ENCODE results near the gene RABAC1.
"Not testable (repeated sequence)": the region's sequence is repeated elsewhere in the genome, so short reads cannot be mapped to it uniquely, and the experiment has no call there.

Gene RABAC1

DNA sequence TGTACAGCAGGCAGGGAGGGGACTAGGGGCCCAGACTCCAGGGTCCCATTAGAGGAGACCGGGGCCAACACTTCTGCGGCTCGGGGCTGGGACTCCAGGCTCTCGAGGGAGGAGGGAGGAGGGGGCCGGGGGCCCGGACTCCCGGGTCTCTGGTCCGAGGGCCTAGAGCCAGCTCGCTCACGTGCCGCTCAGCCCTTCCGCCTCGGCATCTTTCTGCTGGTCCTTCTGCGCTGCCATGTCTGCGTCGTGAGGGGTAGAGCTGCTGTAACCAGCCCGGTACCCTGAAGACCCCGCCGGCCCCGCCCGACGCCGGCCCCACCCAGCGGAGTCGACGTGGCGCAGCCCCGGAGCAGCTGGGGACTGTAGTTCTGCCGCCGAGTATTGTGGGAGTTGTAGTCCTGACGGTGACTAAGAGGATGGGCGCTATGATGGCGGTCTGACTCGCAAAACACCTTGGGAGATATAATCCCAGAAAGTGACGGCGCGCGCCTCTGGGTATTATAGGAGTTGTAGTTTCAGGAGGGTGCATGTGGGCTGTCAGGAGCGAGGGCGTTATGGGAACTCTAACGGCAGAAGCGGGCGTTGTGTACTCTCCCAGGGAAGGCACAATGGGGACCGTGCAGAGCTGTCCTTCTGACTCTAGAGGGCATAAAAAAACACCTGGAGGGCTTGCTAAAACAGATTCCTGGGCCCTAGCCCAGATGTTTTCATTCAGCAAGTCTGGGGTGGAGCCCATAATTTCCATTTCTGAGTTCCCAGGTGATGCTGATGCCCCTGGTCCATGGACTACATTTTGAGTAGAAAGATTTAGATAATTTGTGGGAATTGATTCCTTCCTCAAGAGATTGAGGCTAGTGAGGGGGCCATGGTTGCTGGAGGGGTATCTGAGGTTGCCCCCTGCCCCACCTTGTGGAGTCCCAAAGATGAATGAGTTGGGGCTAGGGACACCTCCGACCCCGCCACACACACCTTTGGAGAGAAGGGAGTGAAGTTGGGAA, at the start of gene RABAC1:
RABAC1 (minus strand) TSS at position 266 of the 998 bp plus-strand sequence; CDS start at position 237, 29 bp downstream.
- DNase-seq (ENCODE audit: insufficient read length, low spot score) = peak; percentile 96
- FAIRE-seq = peak; percentile 95

- FAIRE-seq (no peak), DNase-seq (ENCODE audit: insufficient read length, low spot score) (no peak)
Observed at GRCh38 chr19:42006569-42006968, 47.4 kb upstream of the RABAC1 start.

DNA sequence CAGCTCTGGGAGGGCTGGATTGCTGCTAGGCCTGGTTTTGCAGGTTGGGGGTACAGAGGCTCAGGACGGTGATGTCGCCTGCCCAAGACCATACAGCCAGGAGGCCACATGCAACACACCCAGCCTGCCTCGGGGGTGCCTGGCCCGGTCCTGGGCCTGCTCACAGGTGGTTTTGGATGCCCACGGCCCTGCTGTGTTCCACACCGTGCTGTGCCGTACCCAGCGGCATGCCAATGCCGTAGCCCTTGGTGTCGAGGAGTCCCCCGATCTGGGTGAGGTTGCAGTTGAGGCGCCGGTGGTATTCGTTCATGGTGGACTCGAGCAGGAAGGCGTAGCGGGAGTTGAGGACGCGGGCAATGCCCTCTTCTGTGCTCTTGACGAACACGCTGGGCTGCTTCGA, 46.4 kb upstream of the RABAC1 start:
- FAIRE-seq = no peak
- DNase-seq (ENCODE audit: insufficient read length, low spot score) = no peak

DNA sequence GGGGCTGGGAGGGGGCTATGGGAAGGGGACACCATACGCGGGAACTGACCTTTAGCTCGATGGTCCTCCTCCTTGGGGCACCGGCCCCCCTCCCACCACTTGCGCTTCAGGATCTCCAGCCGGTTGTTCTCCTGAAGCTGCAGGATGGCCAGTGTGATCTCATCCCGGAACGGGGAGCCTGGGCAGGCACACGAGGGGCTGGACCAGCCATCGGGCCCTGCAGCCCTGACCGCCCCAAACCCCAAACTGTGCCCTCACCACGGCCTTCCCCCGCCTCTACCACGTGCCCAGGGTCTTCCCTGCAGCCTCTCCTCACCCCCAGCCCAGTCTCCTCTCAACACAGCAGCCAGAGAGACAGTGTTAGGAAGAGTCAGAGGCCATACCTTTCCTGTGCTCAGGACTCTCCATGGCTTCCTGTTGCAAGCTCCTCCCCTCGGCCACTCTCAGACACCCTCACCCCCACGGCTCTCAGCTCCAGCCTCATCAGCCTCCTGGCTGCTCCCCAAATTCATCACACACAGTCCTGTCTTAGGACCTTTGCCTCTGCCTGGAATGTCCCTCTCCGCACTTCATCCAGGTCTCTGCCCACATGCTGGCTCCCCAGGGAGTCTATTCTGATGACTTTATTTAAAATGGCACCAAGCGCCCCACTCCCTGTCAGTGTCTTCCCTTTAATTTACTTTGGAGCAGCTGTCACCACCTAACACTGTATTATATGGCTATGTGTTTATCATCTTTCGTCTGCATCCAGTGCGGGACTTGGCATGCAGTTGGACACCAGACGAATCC, 44.6 kb upstream of the RABAC1 start:
- FAIRE-seq (no peak), DNase-seq (ENCODE audit: insufficient read length, low spot score) (no peak)

GRCh38 chr19:41999878-42000208, 40.7 kb upstream of the RABAC1 start:
- FAIRE-seq (no peak), DNase-seq (ENCODE audit: insufficient read length, low spot score) (no peak)

DNA sequence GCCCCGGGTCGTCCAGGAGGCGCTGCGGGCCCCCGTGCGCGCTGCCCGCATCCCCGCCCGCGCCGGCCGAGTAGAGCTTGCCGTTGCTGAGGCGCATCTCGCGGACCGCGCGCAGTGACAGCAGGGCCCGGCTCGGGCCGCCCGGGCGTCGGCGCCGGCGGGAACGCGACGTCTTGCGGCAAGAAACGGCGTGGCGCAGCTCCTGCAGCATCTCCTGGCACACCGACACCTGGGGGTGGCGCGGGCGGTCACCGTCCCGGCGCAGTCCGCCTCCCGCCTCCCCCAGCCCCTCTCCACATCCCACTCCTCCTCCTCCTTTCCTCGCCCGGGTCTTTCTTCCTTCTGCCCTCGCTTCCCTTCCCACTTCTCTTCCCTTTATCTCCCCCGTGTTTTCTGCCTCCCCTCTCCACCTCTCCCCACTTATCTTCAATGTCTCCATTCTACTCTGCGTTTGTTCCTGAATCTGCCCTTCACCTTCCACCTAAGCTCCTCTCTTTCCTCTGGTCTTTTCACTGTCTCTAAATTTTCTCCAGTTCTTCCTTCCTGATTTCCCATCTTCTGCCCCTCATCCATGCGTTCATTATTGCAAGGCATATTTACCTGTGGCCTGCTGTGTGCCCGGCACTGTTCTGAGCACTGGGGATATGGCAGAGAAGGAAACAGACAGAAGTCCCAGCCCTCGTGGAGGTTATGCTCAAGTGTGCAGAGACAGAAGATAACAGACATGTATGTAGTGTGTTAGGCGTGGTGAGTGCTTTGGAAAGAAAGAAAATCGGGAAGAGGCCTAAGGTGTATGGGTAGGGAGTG, 40.2 kb upstream of the RABAC1 start:
- FAIRE-seq = no peak
- DNase-seq (ENCODE audit: insufficient read length, low spot score) = no peak

DNA sequence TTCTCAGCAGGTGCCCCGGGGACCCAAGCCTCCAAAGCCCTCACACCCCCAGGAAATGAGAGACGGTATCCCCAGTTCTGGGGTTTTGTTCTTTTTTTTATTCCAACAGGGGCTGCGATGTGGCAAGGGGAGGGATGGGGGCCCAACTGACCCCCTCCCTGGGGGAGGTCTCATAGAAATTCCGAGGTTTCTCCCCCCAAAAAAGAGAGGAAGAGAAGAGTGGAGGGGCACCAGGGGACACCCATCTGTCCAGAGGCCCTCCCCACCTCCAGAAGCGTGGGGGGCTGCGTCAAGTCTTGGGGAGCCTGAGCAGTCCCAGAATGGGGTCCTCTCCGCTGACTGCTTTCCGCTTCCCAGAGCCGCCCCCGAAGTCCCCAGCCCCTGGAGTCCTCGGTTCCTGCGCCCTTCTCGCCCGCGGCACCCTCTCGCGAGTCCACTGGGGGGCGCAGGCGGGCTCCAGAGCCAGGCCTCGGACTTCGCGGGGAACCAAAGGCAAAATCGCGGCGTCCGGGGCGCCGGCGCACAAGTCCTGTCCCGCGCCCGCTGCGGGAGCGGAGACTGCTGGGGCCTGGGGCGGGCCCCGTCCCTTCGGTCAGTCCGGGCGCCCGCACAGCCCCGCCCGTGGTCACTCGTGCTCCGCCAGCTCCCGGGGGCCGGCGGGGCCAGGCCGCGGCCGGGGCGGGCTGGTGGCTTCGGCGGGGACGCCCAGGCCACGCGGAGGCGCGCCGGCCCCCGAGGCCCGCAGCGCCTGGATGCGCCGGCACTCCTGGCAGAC, 39.3 kb upstream of the RABAC1 start:
- peak; percentile 80 for DNase-seq (ENCODE audit: insufficient read length, low spot score)
- no peak for FAIRE-seq

DNA sequence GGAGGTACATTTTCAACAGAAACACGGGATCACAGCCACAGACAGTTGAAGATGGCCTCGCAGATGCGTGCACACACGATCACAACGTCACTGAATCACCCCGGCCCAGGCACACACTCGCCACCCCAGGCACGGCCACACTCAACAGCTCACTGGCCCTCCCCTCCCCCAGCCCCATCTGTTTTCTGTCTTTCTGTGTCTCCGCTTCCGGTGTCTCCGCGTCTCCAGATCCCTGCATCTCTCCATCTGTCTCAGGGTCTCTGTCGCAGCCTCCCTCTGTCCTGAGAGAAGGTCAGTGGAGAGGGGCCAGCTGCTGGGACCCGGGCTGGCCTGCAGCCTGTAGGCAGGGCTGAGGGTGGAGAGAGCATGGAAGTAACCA, 38.7 kb upstream of the RABAC1 start:
- DNase-seq (ENCODE audit: insufficient read length, low spot score) (no peak), FAIRE-seq (no peak)

DNA sequence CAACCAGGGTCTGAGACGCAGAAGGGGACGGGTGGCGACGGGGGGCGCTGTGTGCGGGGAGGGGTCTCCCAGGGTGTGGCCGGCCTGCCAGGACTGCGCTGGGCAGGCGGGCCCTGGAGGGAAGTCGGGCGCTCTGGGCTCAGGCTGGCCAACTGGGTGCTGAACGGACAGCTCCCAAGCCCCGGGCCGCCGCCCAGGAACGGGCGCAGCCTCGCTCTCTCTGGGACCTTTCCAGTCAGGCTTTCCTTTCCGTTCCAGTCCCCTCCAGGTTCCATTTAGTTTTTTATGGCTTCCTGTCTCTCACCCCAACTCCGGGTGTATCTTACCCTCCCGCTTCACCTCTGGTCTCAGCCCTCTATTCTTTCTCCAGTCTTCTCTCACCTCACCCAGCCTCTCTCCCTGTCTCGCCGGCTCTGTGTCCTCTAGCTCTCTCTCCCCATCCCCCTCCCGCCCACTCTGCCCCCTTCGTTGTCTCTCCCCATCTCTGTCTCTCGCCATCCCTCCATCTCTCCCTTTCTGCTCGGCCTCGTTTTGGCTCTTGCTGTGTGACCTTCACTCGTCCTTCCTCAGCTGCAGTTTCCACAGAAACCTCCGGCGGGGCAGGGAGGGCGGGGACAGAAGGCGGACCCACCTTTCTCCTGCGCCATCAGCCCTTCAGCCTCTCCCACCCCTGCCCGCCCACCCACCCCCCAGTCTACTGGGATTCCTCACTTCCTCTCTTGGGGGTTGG, 38.2 kb upstream of the RABAC1 start:
- FAIRE-seq = no peak
- DNase-seq (ENCODE audit: insufficient read length, low spot score) = peak; percentile 80

DNA sequence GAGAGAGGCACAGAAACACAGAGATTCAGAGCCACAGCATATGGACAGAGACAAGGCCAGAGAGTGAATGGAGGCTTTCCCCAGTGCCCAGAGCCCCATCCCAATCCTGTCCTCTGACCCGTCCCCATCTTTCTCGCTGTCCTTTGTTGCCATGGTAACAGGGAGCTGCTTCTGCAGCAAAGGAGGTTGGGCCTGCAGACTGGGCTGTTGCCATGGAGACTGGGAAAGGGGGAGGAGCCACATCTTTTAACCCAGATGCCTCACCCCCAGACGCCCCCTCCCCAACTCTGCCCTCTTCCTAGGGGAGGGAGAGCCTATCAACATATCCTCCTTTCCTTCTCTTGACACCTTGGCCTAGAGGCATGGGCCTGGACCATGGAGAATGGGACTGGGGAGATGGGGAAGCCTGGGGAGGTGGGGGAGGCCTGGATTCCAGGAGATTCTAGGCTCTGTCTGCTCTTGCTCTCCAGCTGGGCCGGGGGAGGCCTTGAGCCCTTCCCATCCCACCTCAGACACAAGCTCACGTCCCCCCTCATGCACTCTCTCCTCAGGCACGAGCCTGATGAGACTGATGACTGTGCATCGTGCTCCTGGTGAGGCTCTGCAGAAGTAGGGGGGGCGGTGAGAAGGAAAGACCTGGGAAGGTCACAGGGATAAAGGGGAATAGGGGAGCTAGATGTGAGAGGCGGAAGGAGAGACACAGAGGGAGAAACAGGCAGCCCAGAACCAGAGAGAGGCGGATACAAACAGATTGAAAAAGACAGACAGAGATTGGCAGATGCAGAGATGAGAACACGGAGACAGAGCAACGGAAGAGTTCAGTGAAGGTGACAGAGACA, 37.1 kb upstream of the RABAC1 start:
- DNase-seq (ENCODE audit: insufficient read length, low spot score) = no peak

DNA sequence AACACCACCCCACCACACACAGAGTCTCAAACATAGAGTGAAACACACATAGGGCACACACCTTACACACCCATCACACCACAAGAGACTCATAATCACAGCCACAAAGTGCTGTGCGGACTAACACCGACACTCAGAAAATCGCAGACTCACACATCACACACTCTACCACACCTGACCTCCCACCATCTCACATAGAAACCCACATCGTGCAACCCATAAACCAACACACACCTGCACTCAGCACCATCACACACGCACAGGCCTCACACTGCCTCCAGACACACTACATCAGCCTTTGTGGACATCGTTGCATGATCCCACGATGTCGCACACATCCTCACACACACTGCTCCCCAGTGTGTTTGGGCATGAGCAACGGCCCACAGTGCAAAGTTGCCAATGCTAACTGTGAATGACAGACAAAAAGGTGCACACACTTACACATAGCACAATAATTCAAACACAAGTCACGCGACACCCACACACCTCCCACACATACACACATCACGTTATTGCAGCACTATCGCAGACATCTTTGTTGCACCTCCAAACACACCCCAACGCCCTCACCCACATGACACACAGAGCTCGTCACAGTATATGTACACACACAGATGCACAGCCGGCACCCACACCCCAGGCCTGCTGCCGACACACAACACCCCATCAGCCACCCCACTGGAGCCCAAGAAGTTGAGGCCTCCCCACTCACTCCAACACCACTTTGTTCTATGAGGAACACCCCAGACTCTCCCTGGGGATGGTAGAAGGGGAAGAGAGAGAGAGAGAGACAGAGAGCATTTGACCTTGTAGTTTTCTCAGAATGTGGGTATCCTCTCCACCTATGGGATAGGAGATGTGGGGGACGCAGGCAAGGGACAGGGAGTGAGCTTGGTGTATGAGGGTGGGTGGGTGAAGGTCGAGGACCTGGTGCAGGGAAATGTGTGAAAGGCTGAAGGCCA, 36.2 kb upstream of the RABAC1 start:
- DNase-seq (ENCODE audit: insufficient read length, low spot score) = no peak

More for the DNA sequence above, 37.1 kb upstream of the RABAC1 start:
- no peak for FAIRE-seq

DNA sequence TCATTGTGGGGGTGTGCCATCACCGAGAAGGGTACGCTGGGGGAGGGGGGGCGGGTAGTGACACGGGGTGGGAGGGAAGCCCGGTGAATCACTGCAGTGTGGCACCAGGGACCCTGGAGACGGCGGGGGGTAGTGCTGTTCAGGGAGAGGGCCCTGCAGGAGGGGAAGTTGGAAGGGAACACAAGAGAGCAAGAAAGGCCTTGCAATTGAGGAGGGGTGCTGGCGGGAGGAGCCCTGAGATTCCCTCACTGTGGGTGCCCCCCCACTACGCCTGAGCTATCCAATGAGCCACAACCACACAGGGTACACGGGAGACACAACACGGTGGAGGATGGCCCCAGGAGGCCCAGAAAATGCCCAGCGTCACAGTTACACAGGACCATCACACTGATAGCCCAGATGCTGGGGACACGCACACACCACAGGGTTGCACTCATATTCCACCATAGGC, 35.4 kb upstream of the RABAC1 start:
- FAIRE-seq (no peak), DNase-seq (ENCODE audit: insufficient read length, low spot score) (no peak)

More for the DNA sequence above, 36.2 kb upstream of the RABAC1 start:
- FAIRE-seq = no peak

DNA sequence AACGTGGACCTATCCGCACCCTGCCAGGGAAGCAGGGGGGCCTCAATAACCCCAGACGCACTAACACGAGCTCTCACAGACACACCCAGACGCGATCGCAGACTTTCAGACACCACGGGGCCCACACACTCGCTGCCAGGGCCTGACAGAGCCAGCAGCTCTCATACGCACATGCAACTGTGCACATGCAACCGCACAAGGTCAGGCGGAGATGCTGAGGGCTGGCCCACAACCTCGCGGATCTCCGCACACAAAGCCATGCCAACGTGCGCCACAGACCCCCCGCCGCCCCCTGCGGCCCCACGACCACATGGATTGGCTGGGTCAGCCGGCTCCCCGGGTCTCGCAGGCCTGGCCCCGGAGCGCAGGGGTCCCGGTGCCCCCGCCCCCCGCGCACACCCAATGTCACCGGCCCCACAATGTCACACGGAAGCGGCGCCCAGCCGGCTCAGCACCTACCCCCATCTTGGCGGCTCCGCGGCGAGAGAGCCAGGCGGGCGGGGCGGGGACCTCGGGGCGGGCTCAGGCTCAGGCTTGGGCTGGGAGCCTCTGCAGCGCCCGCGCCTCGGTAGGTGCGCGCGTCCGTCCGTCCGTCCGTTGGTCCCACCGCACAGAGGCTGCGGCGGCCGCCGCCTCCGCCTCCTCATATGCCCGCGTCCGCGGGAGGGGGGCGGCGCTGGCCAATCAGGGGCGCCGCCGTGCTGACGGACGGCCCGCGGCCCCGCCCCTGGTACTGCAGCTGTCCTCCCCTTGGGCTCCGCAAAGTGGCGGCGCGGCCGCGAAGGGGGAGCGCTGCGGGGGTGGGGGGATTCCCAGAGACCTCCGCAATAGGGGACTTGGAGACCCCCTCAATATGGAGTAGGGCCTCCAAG, 34.7 kb upstream of the RABAC1 start, which contains the start of gene ATP1A3:
ATP1A3 (minus strand) TSS at position 619 of the 872 bp plus-strand sequence; CDS start at position 465, 154 bp downstream.
- DNase-seq (ENCODE audit: insufficient read length, low spot score) = peak; percentile 78
- FAIRE-seq = no peak

DNA sequence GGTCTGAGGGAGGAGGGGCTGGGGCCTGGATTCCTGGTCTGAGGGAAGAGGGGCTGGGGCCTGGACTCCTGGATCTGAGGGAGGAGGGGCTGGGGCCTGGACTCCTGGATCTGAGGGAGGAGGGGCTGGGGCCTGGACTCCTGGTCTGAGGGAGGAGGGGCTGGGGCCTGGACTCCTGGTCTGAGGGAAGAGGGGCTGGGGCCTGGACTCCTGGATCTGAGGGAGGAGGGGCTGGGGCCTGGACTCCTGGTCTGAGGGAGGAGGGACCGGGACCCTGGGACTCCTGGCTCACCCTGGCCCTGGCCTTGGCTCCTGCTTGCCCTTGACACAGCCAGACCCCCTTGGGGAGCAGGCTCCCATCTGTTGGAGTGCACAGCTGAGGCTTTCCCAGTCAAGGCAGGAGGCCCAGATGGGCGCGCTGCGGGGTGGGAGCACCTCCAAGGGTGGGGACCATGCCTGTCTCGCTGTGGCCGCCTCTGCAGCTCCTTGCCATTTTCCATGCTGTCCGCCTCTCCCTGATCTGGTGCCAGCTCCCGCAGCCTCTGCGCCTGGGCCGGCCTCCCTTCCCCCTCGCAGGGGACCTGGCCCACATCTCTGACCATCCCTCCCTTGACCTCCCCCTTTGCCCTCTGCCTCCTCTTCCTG, 32.9 kb upstream of the RABAC1 start:
- FAIRE-seq; DNase-seq (ENCODE audit: insufficient read length, low spot score): not testable (repeated sequence)

DNA sequence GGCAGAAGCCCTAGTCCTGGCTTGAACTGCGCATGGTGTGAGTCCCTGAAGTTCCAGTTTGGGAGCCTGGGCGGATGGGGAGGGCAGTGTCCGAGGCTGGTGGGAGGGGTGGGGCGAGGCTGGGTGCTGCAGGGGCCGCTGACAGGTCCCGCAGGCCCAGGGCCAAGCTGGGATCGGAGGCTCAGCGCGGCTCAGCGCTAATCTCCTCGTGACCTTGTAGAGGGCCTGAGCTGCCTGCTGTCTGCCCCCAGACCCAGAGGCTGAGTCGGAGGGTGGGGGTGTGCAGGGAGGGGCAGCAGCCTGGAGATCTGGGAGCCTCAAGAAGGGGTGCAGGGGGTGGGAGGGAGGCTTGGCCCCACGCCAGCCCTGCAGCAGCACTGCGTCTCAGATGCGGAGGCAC, 31.9 kb upstream of the RABAC1 start:
- FAIRE-seq = no peak

DNA sequence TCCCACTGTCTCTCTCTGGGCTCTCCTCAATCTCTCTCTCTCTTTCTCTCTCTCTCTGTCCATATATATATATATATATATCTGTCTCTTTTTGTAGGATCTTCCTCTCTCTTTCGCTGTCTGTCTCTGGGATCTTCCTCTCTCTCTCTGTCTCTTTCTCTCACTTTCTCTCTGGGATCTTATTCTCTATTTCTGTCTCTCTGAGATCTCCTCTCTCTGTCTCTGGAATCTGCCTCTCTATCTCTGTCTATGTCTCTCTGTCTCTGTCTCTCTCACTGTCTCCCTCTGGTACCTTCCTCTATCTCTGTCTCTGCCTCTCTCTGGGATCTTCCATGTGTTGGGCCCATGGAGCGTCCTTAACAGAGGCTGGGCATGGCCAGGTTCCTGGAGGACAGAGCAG, 31.5 kb upstream of the RABAC1 start:
- no peak for FAIRE-seq
- no peak for DNase-seq (ENCODE audit: insufficient read length, low spot score)

More for the DNA sequence above, 31.9 kb upstream of the RABAC1 start:
- DNase-seq (ENCODE audit: insufficient read length, low spot score) = no peak
